ENCODE results near the gene TMEM185B. TPM values are rescaled to one million over a fixed set of nuclear protein-coding genes. Genes with fewer than 3 reads are reported as not detected.
A peak's percentile ranks its signal among the peaks of the same experiment; 100 is the strongest.

TMEM185B gene
- total RNA-seq, 6 experiments from 2014 or later: 3.8 to 18.1 (median 10.6) TPM

DNA sequence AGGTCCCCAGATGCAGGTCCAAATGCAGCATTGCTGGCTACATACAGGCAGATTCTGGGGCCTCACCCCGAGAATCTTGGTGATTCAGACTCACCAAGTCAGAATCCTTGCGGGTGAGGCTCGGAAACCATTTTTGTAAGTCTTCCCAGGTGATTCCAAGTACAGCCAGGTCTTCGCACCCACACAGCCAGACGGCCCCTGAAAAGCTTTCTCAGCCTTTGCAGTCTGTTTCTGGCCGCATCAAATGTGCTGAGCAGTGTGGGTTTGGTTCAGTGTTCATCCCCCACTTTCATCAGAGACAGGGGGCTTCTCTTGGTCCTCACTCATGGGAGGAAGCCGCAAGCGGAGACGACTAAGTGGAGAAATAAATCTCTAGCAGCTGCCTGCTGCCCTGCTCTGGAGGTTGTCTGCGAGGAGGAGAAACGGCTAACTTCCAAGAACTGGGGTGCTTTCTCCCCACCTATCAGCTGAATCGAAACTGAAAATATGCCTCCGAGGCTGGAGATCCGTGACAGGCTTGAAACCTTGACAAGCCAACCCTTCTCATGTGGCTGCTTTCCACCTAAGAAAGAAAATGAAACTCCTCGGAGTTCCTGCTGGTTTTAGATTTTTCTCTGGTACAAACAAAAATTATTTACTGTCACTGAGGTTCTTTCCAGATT is 8.9 kb upstream of the TMEM185B start:
- WGBS (ENCODE audit: insufficient coverage, low coverage, low lambda C conversion rate, missing lambda C conversion rate): 46% methylated on average over 5 of the region's 15 CpGs
- ATAC-seq: peak; percentile 53 to 76 (median 72)
- H3K4me3 ChIP-seq: peak overlapping the region in 2 of 3 donors; percentile 32 to 40
- no peak for TF ChIP-seq CTCF (IDR thresholded peaks at IDR 0.05)
- no peak for TF ChIP-seq POLR2A (IDR thresholded peaks at IDR 0.05)
- H3K4me1 ChIP-seq: no peaks in the 10 kb centered on the region
- no peaks in the 10 kb centered on the region for H3K9me3 ChIP-seq
- H3K36me3 ChIP-seq: no peaks in the 10 kb centered on the region
- DNase-seq: no peak
- H3K27me3 ChIP-seq: no peaks in the 10 kb centered on the region
- H3K27ac ChIP-seq: peak overlapping the region; percentile 23 to 37 (median 34)
- intact Hi-C loops (cut with DNase I): no loop called here

- intact Hi-C loops (cut with DNase I): no loop called here
- Histone ChIP-seq H3K4me1 (no peaks in the 10 kb centered on the region), H3K27me3 (no peaks in the 10 kb centered on the region), H3K36me3 (no peaks in the 10 kb centered on the region), H3K27ac (no peak overlapping the region), H3K9me3 (no peaks in the 10 kb centered on the region), H3K4me3 (peak overlapping the region in 1 of 3 donors; percentile 32)
- TF ChIP-seq POLR2A (IDR thresholded peaks at IDR 0.05) (no peak), CTCF (IDR thresholded peaks at IDR 0.05) (no peak)
- no peak for DNase-seq
- 82% methylated on average over 2 of the region's 4 CpGs for WGBS (ENCODE audit: insufficient coverage, low coverage, low lambda C conversion rate, missing lambda C conversion rate)
- ATAC-seq: no peak
These were observed 8.4 kb upstream of the TMEM185B start for GRCh38 chr2:120231564-120231973.

DNA sequence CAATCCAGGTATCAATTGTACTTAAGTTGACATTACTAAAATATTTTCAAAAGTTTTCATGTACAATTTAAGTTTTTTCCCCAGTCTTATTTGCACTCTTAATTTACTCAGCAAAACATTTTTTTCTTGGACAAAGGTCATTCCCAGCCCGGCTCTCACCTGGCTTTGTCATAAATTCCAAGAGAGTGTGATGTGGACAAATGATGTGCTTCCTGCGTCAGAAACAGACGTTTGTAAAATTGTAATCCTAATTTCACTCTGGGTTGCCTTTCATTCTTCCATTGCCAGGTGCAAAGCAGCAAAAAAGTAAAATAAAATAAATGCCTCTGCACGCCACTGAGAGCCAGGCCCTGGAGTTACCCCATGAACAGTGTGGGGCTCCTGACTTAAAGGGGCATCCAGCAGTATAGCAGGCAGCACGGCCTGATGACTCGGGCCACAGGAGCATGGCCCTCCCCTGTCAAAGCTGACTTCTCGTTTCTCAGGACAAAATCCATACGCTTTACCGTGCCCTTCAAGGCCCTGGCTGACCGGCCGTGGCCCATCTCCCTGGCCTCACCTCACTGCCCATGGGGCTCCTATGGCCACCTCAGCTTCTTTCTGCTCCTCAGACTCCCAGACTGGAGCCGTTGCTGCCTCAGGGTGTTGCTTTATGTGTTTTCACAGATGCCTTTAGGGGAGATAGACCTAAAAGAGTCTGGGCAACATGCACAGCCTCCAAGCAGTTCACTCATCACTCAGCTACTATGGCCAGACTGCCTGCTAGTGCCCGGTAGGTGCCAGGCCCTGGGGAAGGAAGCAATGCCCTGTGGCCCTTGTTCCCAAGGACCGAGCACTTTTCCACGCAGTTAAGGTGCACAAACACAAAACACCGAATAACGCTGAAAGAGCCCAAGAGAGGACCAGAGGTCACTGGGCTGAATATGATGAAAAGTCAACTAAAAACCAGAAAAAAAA is 7.6 kb upstream of the TMEM185B start:
- DNase-seq: no peak
- Histone ChIP-seq H3K9me3 (no peaks in the 10 kb centered on the region), H3K36me3 (no peaks in the 10 kb centered on the region), H3K27ac (no peak overlapping the region), H3K4me1 (no peaks in the 10 kb centered on the region), H3K27me3 (no peaks in the 10 kb centered on the region), H3K4me3 (no peak overlapping the region)
- no peak for ATAC-seq
- 66% methylated on average over 11 of the region's 17 CpGs for WGBS (ENCODE audit: insufficient coverage, low coverage, low lambda C conversion rate, missing lambda C conversion rate)
- TF ChIP-seq POLR2A (IDR thresholded peaks at IDR 0.05) (no peak), CTCF (IDR thresholded peaks at IDR 0.05) (no peak)
- intact Hi-C loops (cut with DNase I): no loop called here

DNA sequence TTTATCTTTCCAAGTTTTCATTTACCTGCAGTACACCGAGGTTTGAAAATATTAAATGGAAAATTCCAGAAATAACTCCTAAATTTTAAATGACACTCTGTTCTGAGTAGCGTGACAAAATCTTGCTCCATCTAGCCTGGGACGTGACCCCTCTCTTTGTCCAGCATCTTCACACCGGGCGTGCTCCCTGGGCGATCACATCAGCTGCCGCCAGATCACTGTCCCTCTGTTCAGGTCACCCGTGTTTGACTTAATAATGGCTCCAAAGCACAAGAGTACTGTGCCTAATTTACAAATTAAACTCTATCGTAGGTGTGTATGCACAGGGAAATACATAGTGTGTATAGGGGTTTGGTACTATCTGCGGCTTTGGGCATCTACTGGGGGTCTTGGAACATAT is 6.1 kb upstream of the TMEM185B start:
- WGBS (ENCODE audit: insufficient coverage, low coverage, low lambda C conversion rate, missing lambda C conversion rate): 82% methylated on average over 7 of the region's 10 CpGs
- no peak overlapping the region for H3K4me3 ChIP-seq
- no peak overlapping the region for H3K27ac ChIP-seq
- no peaks in the 10 kb centered on the region for H3K9me3 ChIP-seq
- no peak for TF ChIP-seq CTCF (IDR thresholded peaks at IDR 0.05)
- no peak for TF ChIP-seq POLR2A (IDR thresholded peaks at IDR 0.05)
- DNase-seq: no peak
- H3K4me1 ChIP-seq: peaks cover 0 to 8% (median 1%) of the 10 kb centered on the region in 4 donors
- no peak for ATAC-seq
- H3K27me3 ChIP-seq: no peaks in the 10 kb centered on the region
- H3K36me3 ChIP-seq: no peaks in the 10 kb centered on the region
- intact Hi-C loops (cut with DNase I): no loop called here

All from right lobe of liver (tissue), 6 donors.